Heart right ventricle (tissue), 16 donors: ENCODE data around the gene SHC4. TPM values are rescaled to one million over a fixed set of nuclear protein-coding genes. Genes with fewer than 3 reads are reported as not detected.
"Not testable (repeated sequence)": the region's sequence is repeated elsewhere in the genome, so short reads cannot be mapped to it uniquely, and the experiment has no call there.

Source experiments
- ATAC-seq, 8 donors: fragments of 200-7000 bp; cut with Tn5 transposase; one replicate each; pipeline ENCODE4 v1.9.1; 2020; ENCODE audit warnings: mild to moderate bottlenecking in 8 of 8, moderate library complexity in 8 of 8, moderate number of reproducible peaks in 1 of 8
- DNase-seq, 2 donors: peaks; one replicate each; pipeline ENCODE4 v3.0.0-alpha.2; 2020
- H3K27ac ChIP-seq, 10 donors: fragments of 200-600 bp; sonication (generic) in 2 of 10; one replicate each; pipeline versions ENCODE4 v1.5.0 to v1.8.0; 2020 to 2022; ENCODE audit warnings: mild to moderate bottlenecking in 3 of 10
- H3K27me3 ChIP-seq, 7 donors: fragments of 200-600 bp; one replicate each; pipeline ENCODE4 v1.8.0; 2021 to 2022; ENCODE audit warnings: mild to moderate bottlenecking in 2 of 7
- H3K36me3 ChIP-seq, 9 donors: fragments of 200-600 bp; sonication (generic) in 1 of 9; one replicate each; pipeline versions ENCODE4 v1.5.0 to v1.8.0; 2020 to 2022; ENCODE audit warnings: mild to moderate bottlenecking in 2 of 9
- H3K4me1 ChIP-seq, 9 donors: fragments of 200-600 bp; sonication (generic) in 1 of 9; one replicate each; pipeline versions ENCODE4 v1.5.0 to v1.8.0; 2020 to 2022; ENCODE audit warnings: mild to moderate bottlenecking in 4 of 9
- H3K4me3 ChIP-seq, 10 donors: fragments of 200-600 bp; sonication (generic) in 2 of 10; one replicate each; pipeline versions ENCODE4 v1.5.0 to v1.8.0; 2020 to 2022; ENCODE audit warnings: mild to moderate bottlenecking in 7 of 10, moderate library complexity in 2 of 10
- H3K9me3 ChIP-seq, 11 donors: fragments of 200-600 bp in 10 of 11; sonication (generic) in 2 of 11; one replicate each; pipeline versions ENCODE4 v1.5.0 to v1.8.0; 2013 to 2022; ENCODE audit warnings: mild to moderate bottlenecking in 2 of 11, control low read depth in 1 of 11, moderate library complexity in 1 of 11
- CTCF ChIP-seq, 9 donors: fragments of 200-600 bp; sonication (generic) in 2 of 9; IDR thresholded peaks; one replicate each; pipeline versions ENCODE4 v1.5.0 to v1.8.0; 2021 to 2022; ENCODE audit warnings: antibody characterized with exemption in 9 of 9, mild to moderate bottlenecking in 5 of 9, moderate library complexity in 1 of 9
- WGBS, 2 donors: extraction: QIAGEN DNeasy Blood & Tissue Kit; methylation state at CpG; one replicate each; pipeline ENCODE4 v1.1.7; 2013; ENCODE audit warnings: inconsistent platforms in 1 of 2; 5-methylcytosine and 5-hydroxymethylcytosine counted together
- intact Hi-C, 10 donors: fragments of 100-400 bp; cut with DNase I; formaldehyde crosslinking; loops; one replicate each; pipeline versions ENCODE4 v1.11.1 to v1.14.2; 2022
- polyA plus RNA-seq, 2 donors: library from polyadenylated mRNA; stranded (reverse); fragments of 200-250 nt; gene quantifications; one replicate each; pipeline ENCODE4 v1.2.3, GENCODE V29; 2013
- total RNA-seq, 10 donors: library from RNA; stranded (reverse); fragmentation: NEBNext Ultra II Directional in 3 of 10; extraction: Animal tissue kit (Norgen Biotek cat#: 25700) in 3 of 10; gene quantifications; one replicate each; pipeline versions ENCODE4 v1.2.1 to v1.2.4, GENCODE V29; 2021 to 2023
- donor health status: Arrhythmogenic right ventricular cardiomyopathy.
- donor health status: ischemic (EF 13 %, LVEDD 7.1; RV severe dilation, severe dysfunction).
- donor health status: healthy with polysubstance abuse.
- donor health status: DM: no; HTN: yes; CAD: no.
- donor health status: DM: no; HTN: no; CAD: no.
- donor health status: ischemic (EF 25% LVEDD 6.9; RV normal size, moderate dysfunction).
- donor health status: ischemic (EF 25% LVEDD 5.7; RV mildly dilated, moderate dysfunction).
- donor health status: healthy.
- donor health status: DM: yes; HTN: yes; CAD: no.
- donor health status: Ischemic cardiomyopathy.
- donor health status: ischemic (EF 35%, LVEDD 5.7; RV mildly dilated, moderate dysfunction).
- donor health status: nonischemic (EF 11% LVEDD 7.7; RV severe dilation, severe dysfunction).
- donor health status: DM: yes; HTN: yes; CAD: no.
- donor health status: PGD.
- donor health status: ischemic (EF 29% LVEDD 5.4; RV normal size, mild dysfunction).
- donor health status: nonischemic (EF 23%, LVEDD 6.1; RV moderate dilation, normal function).

The SHC4 gene
- total and polyA plus RNA-seq, 12 donors = 1.2 to 4.9 (median 2.2) TPM

- H3K36me3 ChIP-seq = no peaks in the 10 kb centered on the region
- H3K4me1 ChIP-seq = peaks cover 0 to 15% (median 9%) of the 10 kb centered on the region in 9 donors
- peak overlapping the region; percentile 28 to 85 (median 74) for H3K27ac ChIP-seq
- peak; percentile 85 to 99 (median 95) for TF ChIP-seq CTCF (IDR thresholded peaks at IDR 0.05)
- H3K4me3 ChIP-seq = peak overlapping the region in 9 of 10 donors; percentile 40 to 66 (median 61)
- H3K27me3 ChIP-seq = no peaks in the 10 kb centered on the region
- 4 to 6% methylated on average over 53 of the region's 53 CpGs for WGBS, 2 donors
- no peaks in the 10 kb centered on the region for H3K9me3 ChIP-seq
- ATAC-seq (peak; percentile 94 to 98 (median 96)), DNase-seq (peak; percentile 77 to 85)
- intact Hi-C loops = no loop called here
These were observed 12.0 kb upstream of the SHC4 start for GRCh38 chr15:48975472-48976419.

- no peaks in the 10 kb centered on the region for H3K36me3 ChIP-seq
- intact Hi-C loops = no loop called here
- no peak for ATAC-seq
- H3K9me3 ChIP-seq = no peaks in the 10 kb centered on the region
- TF ChIP-seq CTCF (IDR thresholded peaks at IDR 0.05) = peak in 1 of 9 donors; percentile 7
- H3K27me3 ChIP-seq = no peaks in the 10 kb centered on the region
- peak overlapping the region in 1 of 10 donors; percentile 77 for H3K27ac ChIP-seq
- 41 to 44% methylated on average over 2 of the region's 2 CpGs for WGBS, 2 donors
- H3K4me3 ChIP-seq = peak overlapping the region in 2 of 10 donors; percentile 54 to 63
- H3K4me1 ChIP-seq = peaks cover 0 to 15% (median 9%) of the 10 kb centered on the region in 9 donors
- DNase-seq = no peak
These were observed 11.2 kb upstream of the SHC4 start for GRCh38 chr15:48974882-48975281.

- no peak overlapping the region for H3K27ac ChIP-seq
- DNase-seq (no peak), ATAC-seq (no peak)
- H3K27me3 ChIP-seq = no peaks in the 10 kb centered on the region
- no peak overlapping the region for H3K4me3 ChIP-seq
- H3K36me3 ChIP-seq = no peaks in the 10 kb centered on the region
- no peak for TF ChIP-seq CTCF (IDR thresholded peaks at IDR 0.05)
- H3K4me1 ChIP-seq = peaks cover 0 to 15% (median 9%) of the 10 kb centered on the region in 9 donors
- intact Hi-C loops = no loop called here
- no peaks in the 10 kb centered on the region for H3K9me3 ChIP-seq
- 94 to 95% methylated on average over 35 of the region's 35 CpGs for WGBS, 2 donors
These were observed 9.2 kb upstream of the SHC4 start for GRCh38 chr15:48972750-48973503.

GRCh38 chr15:48970926-48971325, 7.2 kb upstream of the SHC4 start:
- 75 to 83% methylated on average over 1 of the region's 1 CpG for WGBS, 2 donors

More at GRCh38 chr15:48970926-48971325, 7.2 kb upstream of the SHC4 start:
- H3K9me3 ChIP-seq, H3K4me3 ChIP-seq, DNase-seq, ATAC-seq, intact Hi-C loops, H3K27ac ChIP-seq, H3K36me3 ChIP-seq, H3K27me3 ChIP-seq: not testable (repeated sequence)
- H3K4me1 ChIP-seq = peaks cover 0 to 11% (median 7%) of the 10 kb centered on the region in 9 donors
